ENCODE measurements around the gene PACRG. TPM values are rescaled to one million over a fixed set of nuclear protein-coding genes. Genes with fewer than 3 reads are reported as not detected.

PACRG gene
- total RNA-seq, 2 donors from 2014 or later = 1.7 TPM; not detected in 1

GRCh38 chr6:163240556-163240955, 512.8 kb downstream of the PACRG start:
- TF ChIP-seq CTCF (IDR thresholded peaks at IDR 0.05) = no peak
- Histone ChIP-seq H3K4me1 (no peaks in the 10 kb centered on the region), H3K36me3 (no peaks in the 10 kb centered on the region), H3K9me3 (no peaks in the 10 kb centered on the region), H3K4me3 (no peak overlapping the region), H3K27me3 (no peaks in the 10 kb centered on the region), H3K9ac (ENCODE audit: low read depth in 2 of 2, low read length in 2 of 2) (no peak overlapping the region), H3K27ac (no peak overlapping the region)
- DNase-seq = no peak
- intact Hi-C loops (cut with DNase I) = no loop called here

- no peak for TF ChIP-seq CTCF (IDR thresholded peaks at IDR 0.05)
- no peak for DNase-seq
- intact Hi-C loops (cut with DNase I) = no loop called here
Observed at GRCh38 chr6:163241683-163242082, 513.9 kb downstream of the PACRG start.

DNA sequence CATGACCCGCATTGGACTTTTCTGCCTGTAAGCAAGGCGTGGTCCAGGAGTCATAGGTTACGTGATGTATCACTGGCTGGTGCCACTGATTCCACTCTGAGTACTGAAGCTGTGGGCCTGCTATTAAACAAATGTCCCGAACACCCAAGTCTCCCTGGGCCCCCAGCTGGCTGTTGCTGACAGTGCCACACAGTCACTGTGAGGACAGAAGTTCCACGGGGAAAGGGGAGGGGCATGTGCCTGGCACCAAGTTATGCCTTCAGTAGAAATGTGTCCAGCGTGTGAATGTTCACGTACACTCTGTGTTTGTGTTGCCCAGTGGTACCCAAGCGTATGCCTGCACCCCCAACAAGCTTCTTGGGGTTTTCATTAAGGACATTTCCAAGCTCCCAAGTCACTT, 515.3 kb downstream of the PACRG start:
- no peaks in the 10 kb centered on the region for H3K4me1 ChIP-seq
- no peak for DNase-seq
- H3K36me3 ChIP-seq = no peaks in the 10 kb centered on the region
- no peaks in the 10 kb centered on the region for H3K27me3 ChIP-seq
- H3K9ac ChIP-seq (ENCODE audit: low read depth in 2 of 2, low read length in 2 of 2) = no peak overlapping the region
- no peak overlapping the region for H3K4me3 ChIP-seq
- no peaks in the 10 kb centered on the region for H3K9me3 ChIP-seq
- H3K27ac ChIP-seq = no peak overlapping the region
- no peak for TF ChIP-seq CTCF (IDR thresholded peaks at IDR 0.05)
- intact Hi-C loops (cut with DNase I) = no loop called here

More at GRCh38 chr6:163241683-163242082, 513.9 kb downstream of the PACRG start:
- H3K4me3 ChIP-seq = no peak overlapping the region
- no peaks in the 10 kb centered on the region for H3K9me3 ChIP-seq
- no peak overlapping the region for H3K27ac ChIP-seq
- H3K9ac ChIP-seq (ENCODE audit: low read depth in 2 of 2, low read length in 2 of 2) = no peak overlapping the region
- no peaks in the 10 kb centered on the region for H3K27me3 ChIP-seq
- no peaks in the 10 kb centered on the region for H3K4me1 ChIP-seq
- H3K36me3 ChIP-seq = no peaks in the 10 kb centered on the region

DNA sequence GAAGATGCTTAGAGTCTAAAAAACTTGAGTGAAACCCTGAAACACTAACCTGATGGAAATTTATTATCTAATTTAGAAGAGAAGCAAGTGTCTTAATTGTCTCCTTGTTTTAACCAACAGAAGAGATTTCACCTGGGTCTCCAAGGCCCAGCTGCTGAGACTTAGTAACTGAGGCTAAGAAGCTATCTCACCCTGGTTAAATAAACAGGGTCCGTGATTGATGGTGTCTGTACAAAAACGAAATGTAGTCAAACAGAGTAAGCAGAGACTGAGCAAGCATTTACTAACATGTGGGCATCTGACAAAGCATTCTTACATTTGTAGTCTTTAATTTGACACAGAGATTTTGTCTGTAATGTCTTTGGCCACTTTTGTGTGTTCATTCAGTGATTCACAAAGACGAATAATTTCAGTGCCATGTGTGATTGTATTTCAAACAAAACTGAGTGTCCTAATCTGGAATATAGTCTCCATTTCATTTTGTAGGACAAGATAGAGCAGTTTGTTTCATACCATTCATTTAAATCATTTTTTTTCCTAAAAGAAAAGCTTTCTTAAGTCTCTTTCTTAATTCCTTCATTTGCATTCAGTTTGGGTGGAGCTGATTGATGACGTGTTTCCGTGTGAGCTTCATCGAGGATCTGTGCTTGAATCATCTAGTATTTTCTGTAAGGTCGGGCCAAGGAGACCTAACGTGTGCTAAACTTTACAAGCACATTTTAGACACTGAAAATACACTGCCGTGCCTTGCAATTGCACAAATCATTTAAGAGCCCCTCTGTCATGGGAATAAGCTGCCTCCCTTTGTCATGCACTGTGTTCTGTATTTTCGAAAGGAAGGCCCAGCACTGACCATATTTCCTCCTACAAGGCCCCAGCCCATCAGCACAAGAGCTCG, 516.2 kb downstream of the PACRG start:
- Histone ChIP-seq H3K27me3 (no peaks in the 10 kb centered on the region), H3K9me3 (no peaks in the 10 kb centered on the region), H3K4me3 (no peak overlapping the region), H3K36me3 (no peaks in the 10 kb centered on the region), H3K9ac (ENCODE audit: low read depth in 2 of 2, low read length in 2 of 2) (no peak overlapping the region), H3K4me1 (no peaks in the 10 kb centered on the region), H3K27ac (no peak overlapping the region)
- DNase-seq = no peak
- intact Hi-C loops (cut with DNase I) = no loop called here
- no peak for TF ChIP-seq CTCF (IDR thresholded peaks at IDR 0.05)

DNA sequence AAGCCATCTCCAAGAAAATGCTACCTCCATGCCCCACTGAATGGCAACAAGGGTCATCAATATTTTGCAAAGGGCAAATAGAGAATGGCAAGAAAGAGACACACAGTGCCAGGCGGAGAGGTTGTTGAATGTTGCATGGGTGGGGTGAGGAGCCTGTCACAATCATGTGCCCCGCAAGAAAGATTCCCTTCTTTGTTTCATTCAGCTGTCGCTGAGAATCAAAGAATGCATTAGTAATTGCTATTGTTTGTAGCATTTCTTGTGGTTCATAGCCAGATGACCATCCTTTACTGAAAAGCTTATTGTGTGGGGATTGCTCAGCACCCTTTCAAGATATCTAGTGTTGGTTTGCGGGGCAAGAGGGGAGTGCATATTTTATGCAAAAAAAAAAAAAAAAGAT, 520.3 kb downstream of the PACRG start:
- no peaks in the 10 kb centered on the region for H3K4me1 ChIP-seq
- no peaks in the 10 kb centered on the region for H3K36me3 ChIP-seq
- intact Hi-C loops (cut with DNase I) = no loop called here
- H3K27me3 ChIP-seq = no peaks in the 10 kb centered on the region
- H3K9ac ChIP-seq (ENCODE audit: low read depth in 2 of 2, low read length in 2 of 2) = no peak overlapping the region
- no peak overlapping the region for H3K27ac ChIP-seq
- H3K9me3 ChIP-seq = no peaks in the 10 kb centered on the region
- no peak for TF ChIP-seq CTCF (IDR thresholded peaks at IDR 0.05)
- H3K4me3 ChIP-seq = no peak overlapping the region
- no peak for DNase-seq
